Tibial nerve (tissue), 4 donors: ENCODE data around the gene SYNM.

Experiments used
- CTCF ChIP-seq, 5 experiments: fragments of 200-600 bp in 3 of 5; fragments of 450-650 bp in 2 of 5; sonication (generic) in 3 of 5; IDR thresholded peaks; one replicate each; pipeline ENCODE4 v1.5.1; 2016 to 2019; ENCODE audit warnings: antibody characterized with exemption in 5 of 5, mild to moderate bottlenecking in 3 of 5, moderate library complexity in 2 of 5
- EP300 ChIP-seq, 2 donors: sonication (generic); formaldehyde crosslinking; IDR thresholded peaks; one replicate each; pipeline ENCODE4 v1.6.1; 2017; ENCODE audit warnings: antibody characterized with exemption in 2 of 2, mild to moderate bottlenecking in 1 of 2

- TF ChIP-seq CTCF (IDR thresholded peaks at IDR 0.05) (no peak), EP300 (IDR thresholded peaks at IDR 0.05) (peak in 1 of 2 donors; percentile 28)
Observed at GRCh38 chr15:99139276-99139675, 34.4 kb downstream of the SYNM start.
